ENCODE data around the gene OLIG1. TPM values are rescaled to one million over a fixed set of nuclear protein-coding genes. Genes with fewer than 3 reads are reported as not detected.

Gene OLIG1
- total RNA-seq, 1 donor: not detected

- Histone ChIP-seq H2AFZ (ENCODE audit: low read length) (no peak overlapping the region), H3K27ac (ENCODE audit: low read depth, low read length) (no peak overlapping the region), H4K20me1 (ENCODE audit: insufficient read depth, low read length) (no peaks in the 10 kb centered on the region), H3K79me2 (ENCODE audit: insufficient read depth, low read length) (no peaks in the 10 kb centered on the region), H3K27me3 (ENCODE audit: insufficient read depth, low read length) (peaks cover 74% of the 10 kb centered on the region), H3K4me2 (ENCODE audit: insufficient read depth, low read length) (no peak overlapping the region), H3K4me3 (ENCODE audit: insufficient read depth, low read length) (no peak overlapping the region), H3K4me1 (ENCODE audit: insufficient read depth, low read length) (no peaks in the 10 kb centered on the region), H3K9me3 (ENCODE audit: low read depth, low read length) (peaks cover 3% of the 10 kb centered on the region), H3K36me3 (ENCODE audit: insufficient read depth, low read length) (no peaks in the 10 kb centered on the region)
- TF ChIP-seq, protein P1, sequence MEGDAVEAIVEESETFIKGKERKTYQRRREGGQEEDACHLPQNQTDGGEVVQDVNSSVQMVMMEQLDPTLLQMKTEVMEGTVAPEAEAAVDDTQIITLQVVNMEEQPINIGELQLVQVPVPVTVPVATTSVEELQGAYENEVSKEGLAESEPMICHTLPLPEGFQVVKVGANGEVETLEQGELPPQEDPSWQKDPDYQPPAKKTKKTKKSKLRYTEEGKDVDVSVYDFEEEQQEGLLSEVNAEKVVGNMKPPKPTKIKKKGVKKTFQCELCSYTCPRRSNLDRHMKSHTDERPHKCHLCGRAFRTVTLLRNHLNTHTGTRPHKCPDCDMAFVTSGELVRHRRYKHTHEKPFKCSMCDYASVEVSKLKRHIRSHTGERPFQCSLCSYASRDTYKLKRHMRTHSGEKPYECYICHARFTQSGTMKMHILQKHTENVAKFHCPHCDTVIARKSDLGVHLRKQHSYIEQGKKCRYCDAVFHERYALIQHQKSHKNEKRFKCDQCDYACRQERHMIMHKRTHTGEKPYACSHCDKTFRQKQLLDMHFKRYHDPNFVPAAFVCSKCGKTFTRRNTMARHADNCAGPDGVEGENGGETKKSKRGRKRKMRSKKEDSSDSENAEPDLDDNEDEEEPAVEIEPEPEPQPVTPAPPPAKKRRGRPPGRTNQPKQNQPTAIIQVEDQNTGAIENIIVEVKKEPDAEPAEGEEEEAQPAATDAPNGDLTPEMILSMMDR (IDR thresholded peaks at IDR 0.05; ENCODE audit: extremely low read depth, low read depth, low read length): no peak
- no peak for DNase-seq (ENCODE audit: insufficient read length, low spot score, missing footprints)
These were observed 5.1 kb upstream of the OLIG1 start for GRCh38 chr21:33064623-33065390.

GRCh38 chr21:33067043-33067442 is 2.9 kb upstream of the OLIG1 start:
- no peaks in the 10 kb centered on the region for H3K79me2 ChIP-seq (ENCODE audit: insufficient read depth, low read length)
- no peak overlapping the region for H3K27ac ChIP-seq (ENCODE audit: low read depth, low read length)
- H3K9me3 ChIP-seq (ENCODE audit: low read depth, low read length): peaks cover 3% of the 10 kb centered on the region
- no peak overlapping the region for H2AFZ ChIP-seq (ENCODE audit: low read length)
- no peaks in the 10 kb centered on the region for H3K36me3 ChIP-seq (ENCODE audit: insufficient read depth, low read length)
- H3K4me2 ChIP-seq (ENCODE audit: insufficient read depth, low read length): no peak overlapping the region
- TF ChIP-seq, protein P1 (IDR thresholded peaks at IDR 0.05; ENCODE audit: extremely low read depth, low read depth, low read length): no peak
- no peak overlapping the region for H3K4me3 ChIP-seq (ENCODE audit: insufficient read depth, low read length)
- no peaks in the 10 kb centered on the region for H3K4me1 ChIP-seq (ENCODE audit: insufficient read depth, low read length)
- no peak for DNase-seq (ENCODE audit: insufficient read length, low spot score, missing footprints)
- no peaks in the 10 kb centered on the region for H4K20me1 ChIP-seq (ENCODE audit: insufficient read depth, low read length)
- H3K27me3 ChIP-seq (ENCODE audit: insufficient read depth, low read length): peaks cover 81% of the 10 kb centered on the region

- Histone ChIP-seq H3K27me3 (ENCODE audit: insufficient read depth, low read length) (peaks cover 85% of the 10 kb centered on the region), H2AFZ (ENCODE audit: low read length) (no peak overlapping the region), H3K27ac (ENCODE audit: low read depth, low read length) (no peak overlapping the region), H3K4me3 (ENCODE audit: insufficient read depth, low read length) (no peak overlapping the region), H3K4me2 (ENCODE audit: insufficient read depth, low read length) (no peak overlapping the region), H3K4me1 (ENCODE audit: insufficient read depth, low read length) (no peaks in the 10 kb centered on the region), H3K36me3 (ENCODE audit: insufficient read depth, low read length) (no peaks in the 10 kb centered on the region), H3K79me2 (ENCODE audit: insufficient read depth, low read length) (no peaks in the 10 kb centered on the region), H3K9me3 (ENCODE audit: low read depth, low read length) (peaks cover 3% of the 10 kb centered on the region), H4K20me1 (ENCODE audit: insufficient read depth, low read length) (no peaks in the 10 kb centered on the region)
- DNase-seq (ENCODE audit: insufficient read length, low spot score, missing footprints): no peak
- TF ChIP-seq, protein P1 (IDR thresholded peaks at IDR 0.05; ENCODE audit: extremely low read depth, low read depth, low read length): no peak
These were observed 2.5 kb upstream of the OLIG1 start for GRCh38 chr21:33067457-33067856.

GRCh38 chr21:33069243-33069642 is 698 bp upstream of the OLIG1 start:
- Histone ChIP-seq H2AFZ (ENCODE audit: low read length) (no peak overlapping the region), H3K27me3 (ENCODE audit: insufficient read depth, low read length) (peaks cover 92% of the 10 kb centered on the region), H3K9me3 (ENCODE audit: low read depth, low read length) (peaks cover 3% of the 10 kb centered on the region), H4K20me1 (ENCODE audit: insufficient read depth, low read length) (no peaks in the 10 kb centered on the region), H3K27ac (ENCODE audit: low read depth, low read length) (no peak overlapping the region), H3K4me3 (ENCODE audit: insufficient read depth, low read length) (no peak overlapping the region), H3K79me2 (ENCODE audit: insufficient read depth, low read length) (no peaks in the 10 kb centered on the region), H3K4me2 (ENCODE audit: insufficient read depth, low read length) (no peak overlapping the region), H3K4me1 (ENCODE audit: insufficient read depth, low read length) (no peaks in the 10 kb centered on the region), H3K36me3 (ENCODE audit: insufficient read depth, low read length) (no peaks in the 10 kb centered on the region)
- TF ChIP-seq, protein P1 (IDR thresholded peaks at IDR 0.05; ENCODE audit: extremely low read depth, low read depth, low read length): no peak
- no peak for DNase-seq (ENCODE audit: insufficient read length, low spot score, missing footprints)

Measured in osteoblast (primary cell).